Sigmoid colon (tissue), 7 donors: ENCODE data around the gene WNT1. TPM values are rescaled to one million over a fixed set of nuclear protein-coding genes. Genes with fewer than 3 reads are reported as not detected.

Experiments
- DNase-seq: peaks from one replicate; pipeline ENCODE4 v3.0.0-alpha.2; 2019
- H3K27ac ChIP-seq, 4 donors: fragments of 200-600 bp; sonication (generic); one replicate each; pipeline ENCODE4 v1.5.1; 2016 to 2019; ENCODE audit warnings: mild to moderate bottlenecking in 1 of 4
- H3K27me3 ChIP-seq, 3 donors: fragments of 200-600 bp; sonication (generic); one replicate each; pipeline ENCODE4 v1.5.1; 2019; ENCODE audit warnings: mild to moderate bottlenecking in 1 of 3
- H3K36me3 ChIP-seq, 4 donors: fragments of 200-600 bp; sonication (generic); one replicate each; pipeline ENCODE4 v1.5.1; 2016 to 2019
- H3K4me1 ChIP-seq, 4 donors: fragments of 200-600 bp; sonication (generic); one replicate each; pipeline ENCODE4 v1.5.1; 2017 to 2019
- H3K4me3 ChIP-seq, 4 donors: fragments of 200-600 bp; sonication (generic); one replicate each; pipeline ENCODE4 v1.5.1; 2017 to 2019; ENCODE audit warnings: mild to moderate bottlenecking in 2 of 4, moderate library complexity in 1 of 4
- H3K9me3 ChIP-seq, 4 donors: fragments of 200-600 bp in 3 of 4; sonication (generic) in 3 of 4; one replicate each; pipeline versions ENCODE4 v1.5.1 to v1.6.1; 2013 to 2019
- EP300 ChIP-seq, 4 donors: sonication (generic); formaldehyde crosslinking; IDR thresholded peaks; one replicate each; pipeline ENCODE4 v1.6.1; 2017; ENCODE audit warnings: antibody characterized with exemption in 4 of 4
- POLR2A ChIP-seq, 2 donors: fragments of 450-650 bp; IDR thresholded peaks; one replicate each; pipeline ENCODE4 v1.6.1; 2016; ENCODE audit warnings: antibody characterized with exemption in 2 of 2, mild to moderate bottlenecking in 2 of 2, moderate library complexity in 2 of 2
- POLR2AphosphoS5 ChIP-seq, 4 donors: sonication (generic); formaldehyde crosslinking; IDR thresholded peaks; one replicate each; pipeline ENCODE4 v1.6.1; 2017; ENCODE audit warnings: antibody characterized with exemption in 4 of 4
- WGBS, 2 donors: extraction: QIAGEN DNeasy Blood & Tissue Kit; methylation state at CpG; one replicate each; pipeline ENCODE4 v1.1.7; 2013; 5-methylcytosine and 5-hydroxymethylcytosine counted together
- intact Hi-C: fragments of 100-400 bp; cut with DNase I; formaldehyde crosslinking; loops from one replicate; pipeline ENCODE4 v1.15.1; 2023
- polyA plus RNA-seq, 3 donors: library from polyadenylated mRNA; stranded (reverse); fragments of 200-250 nt; gene quantifications; one replicate each; pipeline ENCODE4 v1.2.3, GENCODE V29; 2013
- total RNA-seq, 4 donors: library from RNA; depleted of rRNA; stranded (reverse); fragments of >200 nt; gene quantifications; one replicate each; pipeline ENCODE4 v1.1.0, GENCODE V29; 2016
- TF ChIP-seq, protein P1 (sequence below), 4 experiments: fragments of 450-650 bp in 3 of 4; fragments of 200-600 bp in 1 of 4; IDR thresholded peaks; one replicate each; pipeline ENCODE4 v1.5.1; 2016 to 2019; ENCODE audit warnings: antibody characterized with exemption in 4 of 4, mild to moderate bottlenecking in 3 of 4, moderate library complexity in 2 of 4
- donor health status: healthy with polysubstance abuse.
- donor health status: Bipolar disorder and iron deficiency.
- donor health status: healthy.

Gene WNT1
- total and polyA plus RNA-seq, 7 donors, result 0.10 TPM; not detected in 6

DNA sequence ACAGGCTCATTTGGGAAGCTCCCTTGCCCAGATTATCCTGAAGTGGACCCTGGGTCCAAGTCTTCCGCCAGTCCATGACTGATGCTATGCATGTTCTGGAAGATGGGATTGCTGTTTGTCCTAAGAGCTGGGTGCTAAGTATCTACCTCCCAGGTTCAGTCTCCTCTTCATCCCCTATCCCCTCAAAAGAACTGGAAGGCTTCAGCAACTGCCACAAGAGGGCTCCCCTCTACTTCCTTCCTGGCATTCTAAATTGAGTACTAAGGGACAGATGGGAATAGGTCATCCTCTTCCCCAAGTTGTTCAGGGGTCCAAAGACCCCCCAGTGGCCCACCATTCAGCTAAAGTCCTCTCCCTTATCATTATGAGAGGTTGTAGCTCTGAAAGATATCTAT is 43.8 kb upstream of the WNT1 start:
- H3K4me3 ChIP-seq, result no peak overlapping the region
- no peak overlapping the region for H3K27ac ChIP-seq
- TF ChIP-seq POLR2AphosphoS5 (IDR thresholded peaks at IDR 0.05) (no peak), EP300 (IDR thresholded peaks at IDR 0.05) (no peak)
- TF ChIP-seq, protein P1, sequence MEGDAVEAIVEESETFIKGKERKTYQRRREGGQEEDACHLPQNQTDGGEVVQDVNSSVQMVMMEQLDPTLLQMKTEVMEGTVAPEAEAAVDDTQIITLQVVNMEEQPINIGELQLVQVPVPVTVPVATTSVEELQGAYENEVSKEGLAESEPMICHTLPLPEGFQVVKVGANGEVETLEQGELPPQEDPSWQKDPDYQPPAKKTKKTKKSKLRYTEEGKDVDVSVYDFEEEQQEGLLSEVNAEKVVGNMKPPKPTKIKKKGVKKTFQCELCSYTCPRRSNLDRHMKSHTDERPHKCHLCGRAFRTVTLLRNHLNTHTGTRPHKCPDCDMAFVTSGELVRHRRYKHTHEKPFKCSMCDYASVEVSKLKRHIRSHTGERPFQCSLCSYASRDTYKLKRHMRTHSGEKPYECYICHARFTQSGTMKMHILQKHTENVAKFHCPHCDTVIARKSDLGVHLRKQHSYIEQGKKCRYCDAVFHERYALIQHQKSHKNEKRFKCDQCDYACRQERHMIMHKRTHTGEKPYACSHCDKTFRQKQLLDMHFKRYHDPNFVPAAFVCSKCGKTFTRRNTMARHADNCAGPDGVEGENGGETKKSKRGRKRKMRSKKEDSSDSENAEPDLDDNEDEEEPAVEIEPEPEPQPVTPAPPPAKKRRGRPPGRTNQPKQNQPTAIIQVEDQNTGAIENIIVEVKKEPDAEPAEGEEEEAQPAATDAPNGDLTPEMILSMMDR (IDR thresholded peaks at IDR 0.05), result no peak
- no peaks in the 10 kb centered on the region for H3K27me3 ChIP-seq
- no peaks in the 10 kb centered on the region for H3K9me3 ChIP-seq
- 98 to 100% methylated on average over 1 of the region's 1 CpG for WGBS, 2 donors
- H3K4me1 ChIP-seq, result no peaks in the 10 kb centered on the region
- H3K36me3 ChIP-seq, result peaks cover 11 to 83% (median 43%) of the 10 kb centered on the region in 4 donors
- intact Hi-C loops, result no loop called here
- peak; percentile 44 for DNase-seq

DNA sequence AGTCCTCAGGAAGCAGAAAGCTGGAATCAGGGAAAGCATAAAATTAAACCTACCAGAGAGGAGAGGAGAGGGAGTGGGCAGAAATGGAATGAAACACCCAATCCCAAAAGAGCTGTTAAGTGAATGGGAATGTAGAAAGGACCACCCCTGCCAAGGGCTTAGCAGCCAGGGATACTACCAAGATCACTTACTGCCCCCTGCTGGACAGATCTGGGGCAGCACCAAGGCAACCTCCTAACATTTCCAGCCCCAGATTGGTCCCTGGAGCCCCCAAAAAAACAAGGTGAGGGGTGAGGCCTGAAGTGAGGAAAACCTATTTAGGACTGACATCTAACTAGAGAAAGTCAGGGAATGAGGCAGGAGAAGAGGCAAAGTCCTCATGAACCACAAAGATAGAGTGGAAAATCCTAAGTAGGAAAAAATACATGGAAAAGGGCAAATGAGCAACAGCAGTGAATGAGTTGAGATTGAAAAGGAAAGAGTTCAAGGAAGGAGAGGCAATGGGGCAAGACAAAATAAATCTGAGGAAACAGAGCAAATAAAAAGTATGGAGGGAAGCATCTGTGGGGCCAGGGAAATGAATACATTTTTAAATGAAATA is 41.6 kb upstream of the WNT1 start:
- DNase-seq, result peak; percentile 81
- Histone ChIP-seq H3K27me3 (no peaks in the 10 kb centered on the region), H3K4me1 (peaks cover 0 to 8% (median 2%) of the 10 kb centered on the region in 4 donors), H3K4me3 (no peak overlapping the region), H3K27ac (no peak overlapping the region), H3K9me3 (no peaks in the 10 kb centered on the region), H3K36me3 (peaks cover 19 to 83% (median 51%) of the 10 kb centered on the region in 4 donors)
- intact Hi-C loops, result loop anchor here (1.0 to 5.0 kb wide), 2 partner anchors 34 to 83 kb away; a partner anchor contains a TSS
- TF ChIP-seq, protein P1 (IDR thresholded peaks at IDR 0.05), result peak; percentile 44 to 94 (median 80)
- no peak for TF ChIP-seq POLR2A (IDR thresholded peaks at IDR 0.05)

- peaks cover 0 to 11% (median 4%) of the 10 kb centered on the region in 4 donors for H3K4me1 ChIP-seq
- WGBS, 2 donors, result 86 to 87% methylated on average over 6 of the region's 6 CpGs
- TF ChIP-seq EP300 (IDR thresholded peaks at IDR 0.05) (no peak), POLR2A (IDR thresholded peaks at IDR 0.05) (no peak), POLR2AphosphoS5 (IDR thresholded peaks at IDR 0.05) (no peak)
- TF ChIP-seq, protein P1 (IDR thresholded peaks at IDR 0.05), result no peak
- no peak for DNase-seq
- no peaks in the 10 kb centered on the region for H3K27me3 ChIP-seq
- H3K27ac ChIP-seq, result no peak overlapping the region
- no peaks in the 10 kb centered on the region for H3K9me3 ChIP-seq
- H3K4me3 ChIP-seq, result no peak overlapping the region
- intact Hi-C loops, result loop anchor here (5.0 kb wide), 1 partner anchor 35 kb away; a partner anchor contains a TSS
- H3K36me3 ChIP-seq, result peaks cover 19 to 79% (median 50%) of the 10 kb centered on the region in 4 donors
Measured at GRCh38 chr12:48937170-48937569, 41.0 kb upstream of the WNT1 start.

DNA sequence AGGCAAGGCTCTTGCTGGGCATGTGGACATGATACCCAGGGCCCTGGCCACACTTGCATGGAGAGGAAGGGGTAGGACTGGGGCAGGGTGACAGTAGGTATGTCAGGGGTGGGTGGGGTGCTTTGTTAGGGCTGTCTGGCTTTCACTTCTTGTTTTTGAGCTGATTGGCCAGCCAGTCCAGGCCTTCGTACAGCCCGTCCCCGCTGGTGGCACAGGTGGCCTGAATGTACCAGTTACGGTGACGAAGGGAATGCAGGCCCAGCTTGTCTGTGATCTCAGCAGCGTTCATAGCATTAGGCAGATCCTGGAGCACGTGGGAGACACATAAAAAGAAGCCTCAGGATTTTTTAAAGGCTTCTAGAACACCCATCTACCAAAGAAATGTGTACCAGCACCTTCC is 39.3 kb upstream of the WNT1 start:
- H3K9me3 ChIP-seq, result no peaks in the 10 kb centered on the region
- peaks cover 19 to 62% (median 39%) of the 10 kb centered on the region in 4 donors for H3K36me3 ChIP-seq
- peaks cover 0 to 11% (median 4%) of the 10 kb centered on the region in 4 donors for H3K4me1 ChIP-seq
- H3K27me3 ChIP-seq, result no peaks in the 10 kb centered on the region
- no peak for DNase-seq
- TF ChIP-seq, protein P1 (IDR thresholded peaks at IDR 0.05), result no peak
- TF ChIP-seq EP300 (IDR thresholded peaks at IDR 0.05) (no peak), POLR2A (IDR thresholded peaks at IDR 0.05) (no peak), POLR2AphosphoS5 (IDR thresholded peaks at IDR 0.05) (no peak)
- no peak overlapping the region for H3K4me3 ChIP-seq
- intact Hi-C loops, result loop anchor here (5.0 kb wide), 1 partner anchor 37 kb away; a partner anchor contains a TSS
- H3K27ac ChIP-seq, result no peak overlapping the region
- 74 to 84% methylated on average over 7 of the region's 7 CpGs for WGBS, 2 donors

- H3K27me3 ChIP-seq, result no peaks in the 10 kb centered on the region
- TF ChIP-seq POLR2AphosphoS5 (IDR thresholded peaks at IDR 0.05) (no peak), EP300 (IDR thresholded peaks at IDR 0.05) (no peak), POLR2A (IDR thresholded peaks at IDR 0.05) (no peak)
- TF ChIP-seq, protein P1 (IDR thresholded peaks at IDR 0.05), result no peak
- peaks cover 0 to 11% (median 4%) of the 10 kb centered on the region in 4 donors for H3K4me1 ChIP-seq
- intact Hi-C loops, result no loop called here
- 61 to 83% methylated on average over 3 of the region's 3 CpGs for whole genome bisulfite sequencing, 2 donors
- no peak overlapping the region for H3K4me3 ChIP-seq
- peaks cover 19 to 54% (median 39%) of the 10 kb centered on the region in 4 donors for H3K36me3 ChIP-seq
- H3K9me3 ChIP-seq, result no peaks in the 10 kb centered on the region
- no peak overlapping the region for H3K27ac ChIP-seq
- DNase-seq, result no peak
Measured at GRCh38 chr12:48940181-48940580, 37.9 kb upstream of the WNT1 start.
